ENCODE results near the gene MRPL38. TPM values are rescaled to one million over a fixed set of nuclear protein-coding genes. Genes with fewer than 3 reads are reported as not detected.
"Not testable (repeated sequence)": the region's sequence is repeated elsewhere in the genome, so short reads cannot be mapped to it uniquely, and the experiment has no call there.

MRPL38 gene
- total RNA-seq, 1 donor from 2014 or later, result 62.1 TPM

- DNase-seq, result peak; percentile 90
Measured at GRCh38 chr17:75896415-75897159, 8.1 kb downstream of the MRPL38 start, which contains the start of gene TRIM65. Gene TRIM65, minus strand, starts transcription at chr17:75896951. Its CDS starts 14 bp downstream, at chr17:75896937.

- DNase-seq, result no peak
Measured at GRCh38 chr17:75895370-75896155, 9.1 kb downstream of the MRPL38 start.

- no peak for DNase-seq
Measured at GRCh38 chr17:75894049-75894733, 10.5 kb downstream of the MRPL38 start.

- no peak for DNase-seq
Measured at GRCh38 chr17:75893305-75894048, 11.2 kb downstream of the MRPL38 start.

- no peak for DNase-seq
Measured at GRCh38 chr17:75892556-75893224, 12.0 kb downstream of the MRPL38 start.

GRCh38 chr17:75891605-75892555 is 12.8 kb downstream of the MRPL38 start:
- DNase-seq, result no peak

- no peak for DNase-seq
Measured at GRCh38 chr17:75891022-75891604, 13.6 kb downstream of the MRPL38 start.

- DNase-seq, result no peak
Measured at GRCh38 chr17:75889454-75889853, 15.2 kb downstream of the MRPL38 start.

GRCh38 chr17:75888484-75888883 is 16.2 kb downstream of the MRPL38 start:
- DNase-seq, result no peak

- not testable (repeated sequence) for DNase-seq
Measured at GRCh38 chr17:75885860-75886259, 18.8 kb downstream of the MRPL38 start.

GRCh38 chr17:75885431-75885830 is 19.3 kb downstream of the MRPL38 start:
- no peak for DNase-seq

GRCh38 chr17:75881678-75882454 is 22.8 kb downstream of the MRPL38 start:
- DNase-seq, result no peak

- DNase-seq, result no peak
Measured at GRCh38 chr17:75880266-75880665, 24.4 kb downstream of the MRPL38 start.

GRCh38 chr17:75878174-75878998 is 26.3 kb downstream of the MRPL38 start, which contains the start of gene TRIM47:
Gene TRIM47, minus strand, starts transcription at chr17:75878581. Its CDS starts 33 bp downstream, at chr17:75878548.
- DNase-seq, result peak; percentile 75

- peak; percentile 82 for DNase-seq
Measured at GRCh38 chr17:75877752-75878173, 26.9 kb downstream of the MRPL38 start.

- peak; percentile 97 for DNase-seq
Measured at GRCh38 chr17:75876938-75877751, 27.5 kb downstream of the MRPL38 start.

Measured in tongue (tissue), 2 donors.